NCI-H510A treated with DMSO at 0.1 percent for 48 hours (cell line): ENCODE data around the gene SF3A2.
"Not testable (repeated sequence)": the region's sequence is repeated elsewhere in the genome, so short reads cannot be mapped to it uniquely, and the experiment has no call there.

ENCODE experiments used
- DNase-seq: peaks from one replicate; lab custom pipeline; 2025; lab: John Stamatoyannopoulos, UW

SF3A2 gene

DNA sequence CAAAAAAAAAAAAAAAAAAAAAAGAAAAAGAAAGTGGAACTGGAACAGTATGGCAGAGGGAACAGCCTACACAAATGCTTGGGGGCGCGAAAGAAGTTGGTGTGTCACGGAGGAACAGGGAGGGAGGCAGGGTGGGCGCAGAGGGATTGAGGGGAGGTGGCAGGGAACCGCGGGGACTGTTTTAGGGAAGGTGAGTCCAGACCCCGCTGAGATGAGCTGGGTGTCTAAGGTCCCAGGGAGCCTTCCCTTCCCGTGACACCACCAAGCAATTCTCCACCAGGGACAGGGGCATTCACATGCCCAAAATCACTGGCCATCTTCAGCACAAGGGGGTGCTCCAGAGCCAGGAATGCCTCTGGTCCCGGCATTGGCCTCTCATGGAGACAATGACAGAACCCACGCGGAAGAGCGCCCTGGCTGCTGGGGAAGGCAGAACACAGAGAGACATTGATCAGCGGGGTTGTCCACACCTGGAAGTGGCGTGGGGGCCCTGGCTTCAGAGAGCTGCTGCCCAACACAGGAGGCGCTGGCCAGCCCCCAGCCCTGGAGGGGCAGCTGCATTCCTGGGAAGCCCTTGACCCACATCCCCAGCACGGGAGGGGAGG, 38.4 kb downstream of the SF3A2 start:
- no peak for DNase-seq

DNA sequence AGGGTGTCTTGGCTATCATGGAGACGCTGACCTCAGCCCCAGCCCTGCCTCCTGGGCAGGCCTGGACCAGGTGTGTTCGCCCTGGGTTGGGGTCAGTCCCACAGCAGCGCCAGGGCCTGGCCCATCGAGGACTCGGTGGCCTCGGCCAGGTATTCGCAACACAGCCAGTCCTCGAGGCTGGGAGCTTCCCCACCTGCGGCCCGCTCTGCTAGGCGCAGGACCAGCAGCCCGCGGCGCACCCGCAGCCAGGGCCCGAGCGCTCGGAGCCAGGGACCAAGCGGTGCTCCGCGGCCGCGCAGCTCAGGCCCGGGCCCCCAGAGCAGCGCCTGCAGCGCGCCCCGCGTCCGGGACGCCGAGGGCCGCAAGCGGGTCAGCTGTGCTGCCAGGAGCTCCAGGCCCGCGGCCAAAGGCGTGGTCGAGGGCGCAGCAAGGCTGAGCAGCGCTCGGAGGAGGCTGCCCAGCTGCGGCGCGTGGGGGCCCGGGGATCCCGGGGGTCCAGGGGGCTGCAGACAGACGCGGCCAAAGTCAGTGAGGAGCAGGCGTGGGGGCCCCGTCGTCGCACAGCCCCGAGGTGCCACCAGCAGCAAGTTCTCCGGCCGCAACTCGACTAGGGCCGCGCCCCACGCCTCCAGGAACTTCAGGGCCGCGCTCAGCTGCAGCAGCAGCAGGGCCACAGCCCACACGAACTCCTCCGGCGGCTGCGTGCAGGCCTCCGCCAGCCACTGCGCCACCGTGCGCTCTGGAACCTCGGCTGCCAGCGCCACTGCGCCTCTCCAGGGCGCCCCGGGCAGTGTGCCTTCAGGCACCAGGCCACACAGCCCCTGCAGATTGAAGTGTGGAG, 39.2 kb downstream of the SF3A2 start:
- DNase-seq = no peak

DNA sequence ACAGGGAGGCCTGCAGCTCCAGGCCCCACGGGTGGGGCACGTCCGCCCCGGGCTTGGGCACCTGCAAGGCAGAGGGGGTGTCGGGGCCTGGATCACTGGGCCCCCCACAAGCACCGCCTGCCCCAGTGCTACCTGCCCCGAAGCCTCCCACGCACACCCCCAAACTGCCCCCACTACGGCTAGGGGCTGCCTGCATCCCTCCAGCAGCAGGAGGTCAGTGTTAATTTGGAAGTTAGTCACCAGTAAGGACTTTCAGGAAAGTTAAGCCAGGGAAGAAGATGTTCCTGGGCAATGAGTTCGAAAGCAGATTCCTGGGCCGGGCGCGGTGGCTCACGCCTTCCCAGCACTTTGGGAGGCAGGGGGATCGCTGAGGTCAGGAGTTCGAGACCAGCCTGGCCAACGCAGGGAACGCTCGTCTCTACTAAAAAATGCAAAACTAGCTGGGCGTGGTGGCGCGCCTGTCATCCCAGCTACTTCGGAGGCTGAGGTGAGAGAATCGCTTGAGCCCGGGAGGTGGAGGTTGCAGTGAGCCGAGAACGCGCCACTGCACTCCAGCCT, 39.9 kb downstream of the SF3A2 start:
- DNase-seq = no peak

DNA sequence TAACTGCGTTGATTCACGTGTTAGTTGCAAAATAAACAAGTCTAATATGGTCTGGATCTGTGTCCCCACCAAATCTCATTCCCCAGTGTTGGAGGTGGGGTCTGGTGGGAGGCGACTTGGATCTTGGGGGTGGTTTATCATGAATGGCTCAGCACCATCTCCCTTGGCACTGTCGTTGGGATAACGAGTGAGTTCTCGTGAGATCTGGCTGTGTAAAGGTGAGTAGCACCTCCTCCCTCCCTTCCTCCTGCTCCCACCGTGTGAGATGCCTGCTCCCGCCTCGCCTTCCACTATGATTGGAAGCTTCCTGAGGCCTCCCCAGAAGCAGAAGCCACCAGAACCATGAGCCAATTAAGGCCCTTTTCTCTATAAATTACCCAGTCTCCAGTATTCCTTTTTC, 40.5 kb downstream of the SF3A2 start:
- DNase-seq = no peak

DNA sequence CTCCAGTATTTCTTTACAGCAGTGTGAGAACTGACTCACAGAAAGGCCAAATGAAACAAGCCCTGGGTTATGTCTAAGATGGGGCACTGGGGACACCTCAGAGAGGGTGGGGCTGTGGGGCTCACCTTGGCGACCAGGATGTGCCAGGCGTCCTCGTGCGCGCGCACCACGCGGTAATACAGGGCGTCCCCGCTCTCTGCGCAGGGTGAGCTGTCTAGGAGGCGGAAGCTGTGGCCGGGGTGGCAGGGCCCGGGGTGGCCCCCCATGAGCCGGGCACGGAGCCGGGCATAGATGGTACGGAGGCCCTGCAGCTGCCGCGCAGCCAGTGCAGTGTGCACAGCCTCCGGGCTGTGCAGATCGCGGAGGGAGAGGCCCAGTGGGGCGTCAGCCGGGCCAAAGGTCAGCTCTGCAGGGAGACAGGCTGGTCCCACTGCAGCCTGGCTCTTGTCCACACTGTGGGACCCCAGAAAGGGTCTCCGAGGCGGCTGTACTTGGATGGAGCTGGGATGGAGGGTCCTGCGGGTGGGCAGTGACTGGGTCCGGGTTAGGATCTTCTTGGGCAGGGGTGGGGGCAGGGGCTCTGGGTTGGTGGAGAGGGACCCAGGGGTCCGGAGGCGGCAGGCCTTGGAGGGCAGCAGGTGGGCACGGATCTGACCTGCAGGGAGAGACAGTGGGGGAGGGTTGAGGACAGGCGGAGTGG, 42.0 kb downstream of the SF3A2 start:
- DNase-seq = no peak

DNA sequence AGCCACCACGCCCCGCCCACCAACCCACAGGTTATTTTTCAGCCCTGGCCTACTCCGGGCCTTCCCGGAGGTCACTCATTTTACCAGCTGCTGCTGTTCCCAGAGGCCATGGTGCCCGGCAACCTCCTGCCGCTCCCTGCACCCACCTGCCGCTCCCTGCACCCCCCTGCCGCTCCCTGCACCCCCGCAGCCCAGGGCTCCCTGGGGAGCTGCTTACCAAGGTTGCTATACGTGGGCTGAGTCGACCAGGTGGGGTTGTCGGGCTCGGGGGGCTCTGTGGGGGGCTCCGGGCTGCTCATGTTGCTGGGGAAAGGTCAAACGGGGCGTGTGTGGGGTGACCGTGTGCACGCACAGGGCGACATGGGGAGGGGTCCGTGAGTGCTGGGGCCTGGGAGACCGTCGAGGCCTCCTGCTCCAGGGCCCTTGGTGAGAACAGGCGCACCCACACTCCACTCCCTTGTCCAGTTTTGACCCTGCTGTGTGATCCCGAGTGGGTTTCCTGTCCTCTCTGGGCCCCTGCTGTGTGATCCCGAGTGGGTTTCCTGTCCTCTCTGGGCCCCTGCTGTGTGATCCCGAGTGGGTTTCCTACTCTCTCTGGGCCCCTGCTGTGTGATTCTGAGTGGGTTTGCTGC, 44.1 kb downstream of the SF3A2 start:
- DNase-seq = no peak

DNA sequence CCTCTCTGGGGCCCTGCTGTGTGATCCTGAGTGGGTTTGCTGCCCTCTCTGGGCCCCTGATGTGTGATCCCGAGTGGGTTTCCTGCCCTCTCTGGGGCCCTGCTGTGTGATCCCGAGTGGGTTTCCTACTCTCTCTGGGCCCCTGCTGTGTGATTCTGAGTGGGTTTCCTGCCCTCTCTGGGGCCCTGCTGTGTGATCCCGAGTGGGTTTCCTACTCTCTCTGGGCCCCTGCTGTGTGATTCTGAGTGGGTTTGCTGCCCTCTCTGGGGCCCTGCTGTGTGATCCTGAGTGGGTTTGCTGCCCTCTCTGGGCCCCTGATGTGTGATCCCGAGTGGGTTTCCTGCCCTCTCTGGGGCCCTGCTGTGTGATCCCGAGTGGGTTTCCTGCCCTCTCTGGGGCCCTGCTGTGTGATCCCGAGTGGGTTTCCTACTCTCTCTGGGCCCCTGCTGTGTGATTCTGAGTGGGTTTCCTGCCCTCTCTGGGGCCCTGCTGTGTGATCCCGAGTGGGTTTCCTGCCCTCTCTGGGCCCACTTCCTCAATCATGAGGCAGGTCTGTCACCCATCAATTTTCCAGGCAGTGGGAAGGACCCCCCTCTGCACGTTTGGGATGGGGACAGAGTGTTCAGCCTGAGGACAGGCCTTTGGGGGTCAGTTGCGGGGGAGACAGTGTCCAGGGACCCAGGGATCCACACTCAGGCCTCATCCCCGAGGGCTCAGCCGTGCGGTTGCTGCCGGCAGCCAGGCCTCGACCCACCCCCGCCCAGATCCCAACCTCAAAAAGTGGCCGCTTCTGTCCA, 44.8 kb downstream of the SF3A2 start:
- DNase-seq = not testable (repeated sequence)

DNA sequence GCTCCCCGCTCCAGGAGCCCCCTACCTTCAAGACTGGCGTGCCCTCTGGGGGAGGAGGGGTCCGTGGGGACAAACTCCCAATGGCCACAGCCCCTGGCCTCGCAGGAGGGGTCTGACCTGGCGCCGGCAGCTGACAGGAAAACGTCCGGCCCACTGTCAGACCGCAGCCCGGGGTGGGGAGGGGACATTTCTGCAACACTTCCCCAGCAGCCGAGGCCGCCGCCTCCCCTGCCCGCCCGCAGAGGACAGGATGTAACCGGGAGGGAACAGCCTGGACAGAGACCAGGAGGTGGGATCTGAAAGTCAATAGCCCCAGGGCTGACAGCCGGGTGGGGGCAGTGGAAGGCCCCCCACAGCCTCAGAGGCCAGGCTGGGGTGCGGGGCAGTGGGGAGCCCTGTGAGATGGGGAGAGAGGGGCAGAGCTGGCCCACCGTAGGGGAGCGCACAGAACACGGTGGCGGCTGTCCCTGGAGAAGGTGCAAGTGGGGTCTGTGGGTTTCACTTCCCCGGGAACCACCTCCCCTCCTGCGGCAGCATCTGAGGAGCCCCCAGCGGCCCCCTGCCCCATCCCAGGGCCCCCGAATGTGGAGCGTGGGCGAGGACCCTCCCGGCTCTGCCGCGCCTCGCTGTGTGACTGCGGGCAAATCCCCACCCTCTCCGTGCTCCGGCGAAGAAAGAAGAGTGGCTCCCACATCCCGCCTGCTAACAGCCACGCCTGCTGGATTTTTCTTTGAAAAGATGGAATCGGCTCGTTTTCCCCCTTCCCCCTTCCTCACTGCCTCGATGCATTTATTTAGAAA, 45.6 kb downstream of the SF3A2 start, which contains the start of gene PEAK3:
Gene PEAK3, minus strand, starts transcription at position 114 of the 800 bp plus-strand sequence. CDS start 1,244 bp downstream, outside the sequence.
- DNase-seq = no peak

DNA sequence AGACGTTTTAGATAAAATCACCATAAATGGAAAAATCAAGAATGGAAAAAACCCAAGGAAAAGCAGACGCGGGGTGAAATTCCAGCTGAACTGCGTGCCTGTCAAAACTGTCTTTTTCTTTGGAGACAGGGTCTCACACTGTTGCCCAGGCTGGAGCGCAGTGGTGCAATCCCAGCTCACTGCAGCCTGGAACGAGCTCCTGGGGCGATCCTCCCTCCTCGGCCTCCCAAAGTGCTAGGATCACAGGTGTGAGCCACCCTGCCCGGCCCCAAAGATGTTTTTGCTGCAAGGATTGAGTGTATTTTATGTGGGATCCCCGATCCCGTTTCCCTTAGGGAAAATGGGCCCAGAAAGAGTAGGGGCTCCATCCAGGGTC, 46.2 kb downstream of the SF3A2 start:
- no peak for DNase-seq

DNA sequence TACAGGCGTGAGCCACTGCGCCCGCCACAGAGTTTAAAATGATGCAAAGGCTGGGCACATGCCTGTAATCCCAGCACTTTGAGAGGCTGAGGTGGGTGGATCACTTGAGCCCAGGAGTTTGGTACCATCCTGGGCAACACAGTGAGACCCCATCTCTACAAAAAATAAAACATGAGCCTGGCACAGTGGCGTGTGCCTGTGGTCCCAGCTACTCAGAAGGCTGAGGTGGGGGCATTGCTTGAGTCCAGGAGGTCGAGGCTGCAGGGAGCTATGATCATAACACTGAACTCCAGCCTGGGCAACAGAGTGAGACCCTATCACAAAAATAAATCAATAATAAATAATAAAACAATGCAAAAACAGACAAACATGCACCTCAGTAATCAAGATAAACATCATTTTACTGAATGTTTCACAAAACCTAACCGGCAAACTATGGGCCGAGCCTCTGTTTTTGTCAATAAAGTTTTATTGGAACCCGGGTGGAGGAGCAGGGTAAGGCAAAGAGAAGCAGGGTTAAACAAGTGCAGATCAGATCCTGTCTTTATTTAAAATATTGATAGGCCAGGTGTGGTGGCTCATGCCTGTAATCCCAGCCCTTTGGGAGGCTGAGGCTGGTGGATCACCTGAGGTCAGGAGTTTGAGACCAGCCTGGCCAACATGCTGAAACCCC, 47.3 kb downstream of the SF3A2 start:
- DNase-seq = no peak

DNA sequence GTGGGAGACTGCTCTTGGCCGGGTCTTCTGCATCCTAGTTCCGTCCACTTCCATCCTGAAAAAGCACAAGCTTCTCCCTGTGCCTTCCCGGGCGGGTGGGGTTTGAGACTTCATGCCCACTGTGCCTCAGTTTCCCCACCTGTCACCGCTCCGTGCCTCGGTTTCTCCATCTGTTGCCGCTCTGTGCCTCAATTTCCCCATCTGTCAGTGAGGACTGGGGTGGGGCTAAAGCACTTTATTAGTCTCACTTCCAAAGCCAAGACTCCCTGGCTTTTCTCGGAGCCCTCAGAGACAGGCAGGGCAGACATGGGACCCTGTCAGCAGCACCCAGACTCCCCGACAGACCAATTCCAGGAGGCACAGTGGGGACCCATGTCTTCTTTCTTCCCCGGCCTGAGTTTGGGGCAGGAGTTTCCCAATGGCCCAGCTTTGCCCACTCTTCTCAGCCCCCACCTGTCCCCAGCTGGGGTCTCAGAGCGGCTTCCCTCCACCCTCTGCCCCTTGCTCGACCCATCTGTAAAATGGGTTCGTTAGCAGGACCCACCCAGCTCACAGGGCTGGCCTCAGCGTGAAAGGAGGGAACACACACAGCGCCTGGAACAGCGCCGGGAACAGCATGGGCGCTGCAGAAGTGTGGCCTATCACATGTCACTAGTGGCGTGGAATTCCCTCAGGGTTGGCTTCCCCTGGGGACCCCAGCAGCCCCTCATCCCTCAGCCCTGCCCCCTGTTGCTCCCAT, 49.9 kb downstream of the SF3A2 start:
- DNase-seq = no peak

DNA sequence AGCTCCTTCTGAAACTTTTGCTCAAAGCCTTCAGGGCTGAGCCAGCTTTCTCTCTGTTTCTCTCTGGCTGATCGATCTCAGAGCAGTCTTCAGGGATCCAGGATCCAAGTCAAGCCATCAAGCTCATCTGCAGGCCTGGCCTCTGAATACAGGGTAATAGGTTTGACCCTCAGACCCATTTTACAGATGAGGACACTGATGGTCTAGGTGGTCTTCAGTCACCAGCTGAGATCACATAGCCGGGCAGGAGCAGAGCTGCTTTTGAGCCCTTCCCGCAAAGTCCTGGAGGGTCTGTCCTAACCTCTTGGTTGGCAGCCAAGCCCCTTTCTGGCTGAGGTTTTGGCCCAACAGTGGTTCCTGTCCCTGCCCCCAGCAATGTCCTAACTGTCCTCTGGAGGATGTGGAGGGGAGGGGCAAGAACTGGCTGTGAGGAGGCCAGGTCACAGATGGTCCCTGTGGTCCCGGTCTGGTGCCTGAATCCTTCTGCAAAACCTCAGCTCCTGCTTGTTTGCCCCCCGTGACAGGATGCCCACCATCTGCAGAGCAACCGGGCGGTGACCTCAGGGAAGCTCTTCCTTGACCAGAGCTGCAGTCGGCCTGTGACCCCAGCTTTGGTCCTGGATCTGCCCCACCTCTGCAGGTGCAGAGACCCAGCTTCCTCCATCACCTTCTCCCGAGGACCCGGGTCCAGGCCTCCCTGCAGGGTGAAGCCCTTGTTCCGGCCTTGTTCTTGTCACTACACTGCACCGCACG, 51.1 kb downstream of the SF3A2 start:
- no peak for DNase-seq

DNA sequence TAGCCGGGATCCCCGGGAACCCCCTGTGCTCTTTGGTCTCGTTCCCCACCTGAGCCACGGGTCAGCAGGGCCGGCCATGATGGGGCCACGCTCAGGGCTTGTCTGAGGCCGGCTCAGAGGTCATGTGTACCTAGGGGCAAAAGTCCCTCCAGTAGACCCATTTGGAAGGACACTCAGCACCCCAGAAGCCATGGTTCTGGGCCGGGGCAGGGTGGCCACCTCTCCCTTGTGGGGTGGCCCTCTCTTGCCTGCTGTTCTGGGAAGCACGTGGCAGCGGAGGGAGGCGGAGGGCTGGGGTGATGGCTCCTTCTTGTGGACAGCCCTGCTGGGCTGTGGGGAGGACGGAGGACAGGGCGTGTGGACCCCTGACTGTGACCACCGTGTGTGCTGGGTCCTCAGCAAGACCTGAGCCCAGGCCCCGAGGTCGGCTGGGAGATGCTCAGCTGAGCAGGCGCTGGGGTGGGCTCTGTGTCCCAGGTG, 51.8 kb downstream of the SF3A2 start:
- DNase-seq = no peak

DNA sequence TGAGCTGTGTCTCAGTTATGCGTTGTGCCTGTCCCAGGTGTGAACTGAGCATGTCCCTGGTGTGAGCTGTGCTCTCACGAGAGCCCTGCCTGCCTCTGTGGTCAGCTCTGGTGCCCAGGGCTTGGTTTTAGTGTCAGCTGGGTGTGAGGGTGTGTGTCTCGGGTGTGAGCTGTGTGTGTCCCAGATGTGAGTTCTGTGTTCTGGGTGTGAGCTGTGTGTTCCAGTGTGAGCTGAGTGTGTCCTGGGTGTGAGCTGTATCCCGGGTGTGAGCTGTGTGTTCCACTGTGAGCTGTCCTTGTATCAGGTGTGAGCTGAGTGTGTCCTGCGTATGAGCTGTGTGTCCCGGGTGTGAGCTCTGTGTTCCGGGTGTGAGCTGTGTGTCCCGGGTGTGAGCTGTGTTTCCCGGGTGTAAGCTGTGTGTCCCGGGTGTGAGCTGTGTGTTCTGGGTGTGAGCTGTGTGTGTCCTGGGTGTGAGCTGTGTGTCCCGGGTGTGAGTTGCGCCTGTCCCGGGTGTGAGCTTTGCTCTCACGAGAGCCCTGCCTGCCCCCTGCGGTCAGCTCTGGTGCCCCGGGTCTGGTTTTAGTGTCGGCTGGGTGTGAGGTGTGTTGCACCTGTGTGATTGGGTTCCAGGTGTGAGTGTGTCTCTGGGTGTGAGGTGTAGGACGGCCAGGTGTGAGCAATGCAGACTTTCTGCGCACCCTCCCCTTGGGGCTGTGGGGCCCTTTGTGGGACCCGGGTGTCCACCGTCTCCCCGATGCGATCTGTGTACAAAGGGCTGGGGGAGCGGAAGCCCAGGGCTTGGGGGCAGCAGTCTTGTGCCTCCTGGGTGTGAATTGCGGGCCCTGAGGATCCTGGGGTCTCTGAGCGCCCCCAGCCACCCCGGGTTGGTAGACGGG, 52.4 kb downstream of the SF3A2 start:
- DNase-seq = no peak

DNA sequence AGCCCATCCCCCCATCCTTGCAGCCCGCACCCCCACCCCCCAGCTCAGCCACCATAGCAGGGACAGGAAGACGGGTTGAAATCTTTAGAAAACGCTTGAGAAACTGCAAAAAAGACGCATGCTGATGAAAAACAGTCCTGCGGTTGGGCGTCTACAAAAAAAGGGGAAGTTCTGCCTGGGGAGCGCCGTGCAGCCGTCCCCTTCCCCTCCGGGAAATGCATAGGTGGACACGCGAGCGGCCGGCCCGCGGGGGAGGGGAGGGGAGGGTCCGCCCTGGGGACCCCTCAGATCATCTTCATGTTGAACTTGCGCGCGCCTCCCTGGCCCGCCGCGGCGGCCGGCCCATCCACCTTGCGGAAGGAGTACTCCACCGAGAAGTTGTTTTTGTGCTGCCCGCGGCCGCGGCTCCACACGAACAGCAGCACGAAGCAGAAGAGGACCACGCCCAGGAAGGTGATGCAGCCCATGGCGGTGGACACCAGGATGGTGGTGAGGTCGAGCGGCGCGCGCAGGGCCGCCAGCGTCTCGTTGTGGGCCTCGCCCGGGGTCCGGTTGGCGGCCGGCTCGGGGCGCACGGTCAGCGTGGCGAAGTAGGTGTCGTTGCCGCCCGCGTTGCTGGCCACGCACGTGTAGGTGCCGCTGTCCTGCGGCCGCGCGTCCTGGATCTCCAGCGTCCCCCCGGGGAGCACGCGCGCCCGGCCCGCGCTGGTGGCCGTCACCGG, 53.3 kb downstream of the SF3A2 start:
- no peak for DNase-seq

DNA sequence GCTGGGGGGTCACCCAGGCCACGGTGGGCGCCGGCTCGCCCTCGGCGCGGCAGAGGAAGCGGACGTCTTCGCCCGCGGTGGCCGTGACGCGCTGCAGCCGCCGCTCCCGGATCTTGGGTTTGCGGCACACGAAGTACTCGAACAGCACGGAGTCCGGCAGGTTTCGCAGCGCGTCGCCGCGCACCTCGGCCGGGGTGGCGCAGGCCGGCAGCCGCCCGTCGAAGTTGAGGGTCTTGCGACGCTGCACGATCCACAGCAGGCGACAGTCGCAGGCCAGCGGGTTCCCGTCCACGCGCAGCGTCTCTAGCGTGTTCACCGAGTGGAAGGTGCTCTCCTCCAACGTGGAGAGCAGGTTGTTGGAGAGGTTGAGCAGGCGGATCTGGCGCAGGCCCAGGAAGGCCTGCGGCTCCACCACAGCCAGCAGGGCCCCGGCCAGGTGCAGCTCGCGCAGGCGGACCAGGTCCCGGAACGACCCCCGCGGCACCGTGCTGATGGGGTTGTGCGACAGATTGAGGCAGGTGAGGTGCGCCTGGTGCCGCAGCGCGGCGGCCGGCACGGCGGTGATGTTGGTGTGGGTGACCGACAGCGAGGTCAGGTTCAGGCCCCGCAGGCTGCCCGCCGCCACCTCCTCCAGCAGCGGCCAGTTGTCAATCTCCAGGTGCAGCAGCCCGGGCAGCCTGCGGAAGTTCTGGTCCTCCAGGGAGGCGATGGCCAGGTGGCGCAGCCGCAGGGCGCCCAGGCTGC, 54.0 kb downstream of the SF3A2 start:
- no peak for DNase-seq
